Effector memory CD4-positive, alpha-beta T cell (primary cell): ENCODE results near the gene GUCA2A.

Source experiments
- DNase-seq, 3 donors: peaks; one replicate each; pipeline ENCODE4 v3.0.0-alpha.2; 2020
- H3K27ac ChIP-seq: 2 replicates; pipeline ENCODE4 v1.7.0; 2013; ENCODE audit warnings: mild to moderate bottlenecking, low read length, moderate library complexity; ENCODE audit not compliant: insufficient read depth, poor library complexity, severe bottlenecking
- H3K27me3 ChIP-seq: replicated peaks from 2 replicates; pipeline ENCODE4 v1.7.0; 2013; ENCODE audit warnings: mild to moderate bottlenecking, low read length; ENCODE audit not compliant: insufficient read depth, control insufficient read depth, poor library complexity, severe bottlenecking
- H3K36me3 ChIP-seq: 2 replicates; pipeline ENCODE4 v1.7.0; 2013; ENCODE audit warnings: mild to moderate bottlenecking, low read length, moderate library complexity; ENCODE audit not compliant: control insufficient read depth, insufficient read depth
- H3K4me1 ChIP-seq: 2 replicates; pipeline ENCODE4 v1.7.0; 2013; ENCODE audit warnings: low read length, mild to moderate bottlenecking; ENCODE audit not compliant: control insufficient read depth, insufficient read depth, poor library complexity, severe bottlenecking
- H3K4me3 ChIP-seq: 2 replicates; pipeline ENCODE4 v1.7.0; 2013; ENCODE audit warnings: low read length, low read depth, mild to moderate bottlenecking; ENCODE audit not compliant: insufficient read depth, poor library complexity, severe bottlenecking
- H3K9me3 ChIP-seq: 2 replicates; pipeline ENCODE4 v1.7.0; 2013; ENCODE audit warnings: mild to moderate bottlenecking, low read length, moderate library complexity; ENCODE audit not compliant: control insufficient read depth

Gene GUCA2A

DNA sequence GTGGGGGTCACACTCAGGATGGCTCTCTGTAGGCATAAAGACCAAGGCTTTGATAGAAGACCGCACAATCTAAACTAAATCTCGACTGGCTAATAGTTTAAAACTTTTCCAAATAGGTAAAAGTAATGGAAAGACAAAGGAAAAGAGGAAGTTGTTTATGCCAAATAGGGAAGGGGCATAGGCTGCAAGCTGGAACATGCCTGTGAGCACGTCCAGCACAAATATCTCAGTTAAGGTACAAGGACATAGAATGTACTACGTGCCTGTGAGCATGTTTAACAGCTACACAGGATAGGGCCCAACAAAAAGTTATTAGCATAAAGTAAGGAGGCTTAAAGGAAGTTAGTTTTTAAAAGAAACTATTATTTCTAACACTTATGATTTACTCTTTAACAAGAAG, 27.6 kb upstream of the GUCA2A start:
- H3K36me3 ChIP-seq = peaks cover 54% of the 10 kb centered on the region

DNA sequence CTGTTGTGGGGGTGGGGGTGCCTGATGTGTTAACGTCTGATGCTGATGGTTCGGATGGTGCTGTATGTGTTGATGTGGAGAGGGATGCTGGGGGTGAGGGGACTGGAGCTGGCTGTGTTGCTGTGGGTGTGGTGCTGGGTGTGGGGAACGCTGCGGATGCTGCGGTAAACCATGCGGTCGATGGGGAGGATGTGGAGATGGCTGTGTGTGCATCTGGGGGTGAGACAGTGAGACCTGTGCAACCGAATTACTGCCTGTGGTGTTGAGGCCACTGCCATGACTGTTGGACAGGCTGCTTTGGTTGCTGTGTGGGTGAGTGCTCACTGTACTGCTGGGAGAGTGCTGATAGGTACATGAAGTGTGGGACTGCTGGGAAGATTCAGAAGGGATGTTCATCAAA, 26.8 kb upstream of the GUCA2A start:
- Histone ChIP-seq H3K4me1 (no peaks in the 10 kb centered on the region), H3K9me3 (no peaks in the 10 kb centered on the region), H3K36me3 (peaks cover 46% of the 10 kb centered on the region), H3K27me3 (no peaks in the 10 kb centered on the region), H3K27ac (no peak overlapping the region), H3K4me3 (no peak overlapping the region)
- DNase-seq = no peak

More for the DNA sequence above, 27.6 kb upstream of the GUCA2A start:
- Histone ChIP-seq H3K4me1 (no peaks in the 10 kb centered on the region), H3K27ac (no peak overlapping the region), H3K9me3 (no peaks in the 10 kb centered on the region), H3K4me3 (no peak overlapping the region), H3K27me3 (no peaks in the 10 kb centered on the region)
- no peak for DNase-seq

DNA sequence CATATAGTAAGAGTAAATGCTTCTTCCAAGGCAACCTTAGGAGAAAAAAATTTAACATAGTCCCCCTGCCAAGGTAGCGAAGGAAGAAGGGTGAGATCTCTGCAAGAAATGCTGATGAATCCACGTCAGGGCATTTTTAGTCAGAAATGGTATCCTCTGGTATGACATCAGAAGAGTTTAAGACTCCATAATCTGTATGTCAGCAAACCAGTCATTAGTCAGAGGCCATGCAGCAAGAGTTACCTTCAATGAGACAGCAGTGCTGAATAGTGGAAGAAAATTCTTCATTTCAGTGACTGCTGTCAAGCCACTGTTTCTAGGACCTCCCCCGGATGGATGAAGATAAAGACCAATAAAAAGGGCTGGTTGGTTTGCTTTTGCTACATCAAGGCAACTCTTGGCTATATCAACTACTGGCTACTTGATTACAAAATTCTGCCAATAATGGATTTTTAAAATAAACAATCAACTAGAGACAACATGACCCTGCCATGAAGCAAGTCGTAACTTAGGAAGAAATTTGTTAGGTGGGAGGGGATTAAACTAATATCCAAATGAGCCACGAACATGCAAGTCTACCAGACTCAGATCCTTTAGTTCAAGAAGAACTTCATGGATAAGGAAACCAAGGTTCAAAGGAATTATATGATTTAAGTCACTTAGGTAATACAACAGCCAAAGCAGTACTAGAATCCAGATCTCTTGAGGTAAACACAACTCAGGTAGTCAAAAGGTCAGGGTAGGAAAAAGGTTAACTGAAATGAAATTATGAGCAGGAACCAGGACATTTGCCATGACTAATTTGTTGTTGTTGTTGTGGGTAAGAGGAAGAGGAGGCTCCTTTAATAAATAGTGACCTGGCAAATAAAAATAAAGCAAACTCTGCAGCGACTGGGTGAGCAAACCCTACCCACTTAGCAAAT, 25.6 kb upstream of the GUCA2A start:
- H3K27ac ChIP-seq = no peak overlapping the region
- no peak for DNase-seq
- no peaks in the 10 kb centered on the region for H3K27me3 ChIP-seq
- no peaks in the 10 kb centered on the region for H3K4me1 ChIP-seq
- no peak overlapping the region for H3K4me3 ChIP-seq
- peaks cover 46% of the 10 kb centered on the region for H3K36me3 ChIP-seq
- H3K9me3 ChIP-seq = no peaks in the 10 kb centered on the region

GRCh38 chr1:42186152-42186551, 21.6 kb upstream of the GUCA2A start:
- Histone ChIP-seq H3K27me3 (no peaks in the 10 kb centered on the region), H3K4me3 (no peak overlapping the region), H3K27ac (no peak overlapping the region), H3K36me3 (peaks cover 35% of the 10 kb centered on the region), H3K9me3 (no peaks in the 10 kb centered on the region), H3K4me1 (no peaks in the 10 kb centered on the region)
- DNase-seq = no peak

- H3K4me3 ChIP-seq = no peak overlapping the region
- H3K4me1 ChIP-seq = no peaks in the 10 kb centered on the region
- H3K27ac ChIP-seq = no peak overlapping the region
- DNase-seq = no peak
- no peaks in the 10 kb centered on the region for H3K9me3 ChIP-seq
- H3K27me3 ChIP-seq = no peaks in the 10 kb centered on the region
- H3K36me3 ChIP-seq = peaks cover 32% of the 10 kb centered on the region
Measured at GRCh38 chr1:42184616-42185015, 20.1 kb upstream of the GUCA2A start.

DNA sequence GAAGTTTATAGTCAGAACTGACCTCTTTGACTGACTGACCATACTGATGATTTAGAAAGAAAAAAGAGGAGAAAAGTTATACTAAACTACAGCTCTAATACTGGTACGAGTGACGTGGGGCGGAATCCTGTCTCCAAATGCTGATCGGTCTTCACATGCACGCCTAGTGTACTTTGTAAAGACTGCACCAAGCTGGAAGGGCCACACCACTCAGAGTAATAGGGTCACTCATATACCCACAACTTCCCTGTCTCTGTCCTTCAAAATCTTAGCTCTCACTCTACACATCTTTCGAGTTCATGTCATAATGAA, 19.4 kb upstream of the GUCA2A start:
- no peaks in the 10 kb centered on the region for H3K4me1 ChIP-seq
- no peaks in the 10 kb centered on the region for H3K27me3 ChIP-seq
- DNase-seq = no peak
- H3K36me3 ChIP-seq = peaks cover 33% of the 10 kb centered on the region
- no peaks in the 10 kb centered on the region for H3K9me3 ChIP-seq
- no peak overlapping the region for H3K4me3 ChIP-seq
- no peak overlapping the region for H3K27ac ChIP-seq

DNA sequence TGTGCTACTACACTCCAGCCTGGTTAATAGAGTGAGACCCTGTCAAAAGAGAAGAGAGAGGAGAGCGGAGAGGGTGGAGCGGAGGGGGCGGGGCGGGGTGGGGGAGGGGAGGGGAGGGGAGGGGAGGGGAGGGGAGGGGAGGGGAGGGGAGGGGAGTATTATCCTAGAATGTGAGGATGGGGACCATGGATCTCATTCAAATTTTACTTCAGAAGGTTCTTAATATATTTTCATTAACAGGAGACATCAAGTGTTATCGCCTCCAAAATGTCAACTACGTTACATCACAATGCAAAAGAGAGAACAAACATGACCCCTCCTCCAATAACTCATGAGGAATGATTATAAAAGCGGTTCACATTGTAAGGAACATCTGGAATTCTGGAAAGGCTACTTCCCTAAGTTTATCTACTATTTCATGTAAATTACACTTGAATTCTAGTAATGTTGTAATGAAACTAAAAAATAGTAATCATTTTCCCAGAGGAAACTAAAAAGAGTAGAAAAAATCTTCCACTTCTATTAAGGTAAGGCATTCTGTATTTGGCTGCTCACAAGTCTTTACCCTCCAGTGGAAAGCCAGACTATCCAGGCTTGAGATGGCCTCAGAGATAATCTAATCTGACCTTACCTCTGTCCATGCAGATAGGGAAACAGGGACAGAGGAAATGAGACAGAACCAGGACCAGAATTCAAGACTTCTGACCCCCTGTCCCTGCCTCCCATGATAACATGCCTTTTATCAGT, 18.8 kb upstream of the GUCA2A start:
- Histone ChIP-seq H3K4me1 (no peaks in the 10 kb centered on the region), H3K27ac (no peak overlapping the region), H3K36me3 (peaks cover 33% of the 10 kb centered on the region), H3K27me3 (no peaks in the 10 kb centered on the region), H3K4me3 (no peak overlapping the region), H3K9me3 (no peaks in the 10 kb centered on the region)
- no peak for DNase-seq

GRCh38 chr1:42181687-42182086, 17.1 kb upstream of the GUCA2A start:
- no peaks in the 10 kb centered on the region for H3K4me1 ChIP-seq
- no peaks in the 10 kb centered on the region for H3K27me3 ChIP-seq
- H3K9me3 ChIP-seq = no peaks in the 10 kb centered on the region
- H3K4me3 ChIP-seq = no peak overlapping the region
- peaks cover 33% of the 10 kb centered on the region for H3K36me3 ChIP-seq
- H3K27ac ChIP-seq = no peak overlapping the region
- DNase-seq = no peak

- DNase-seq = no peak
- no peaks in the 10 kb centered on the region for H3K4me1 ChIP-seq
- H3K27me3 ChIP-seq = no peaks in the 10 kb centered on the region
- H3K4me3 ChIP-seq = no peak overlapping the region
- no peak overlapping the region for H3K27ac ChIP-seq
- H3K36me3 ChIP-seq = peaks cover 25% of the 10 kb centered on the region
- no peaks in the 10 kb centered on the region for H3K9me3 ChIP-seq
Measured at GRCh38 chr1:42179900-42180329, 15.4 kb upstream of the GUCA2A start.

GRCh38 chr1:42179275-42179674, 14.7 kb upstream of the GUCA2A start:
- Histone ChIP-seq H3K27me3 (no peaks in the 10 kb centered on the region), H3K27ac (no peak overlapping the region), H3K4me1 (no peaks in the 10 kb centered on the region), H3K9me3 (no peaks in the 10 kb centered on the region), H3K36me3 (peaks cover 25% of the 10 kb centered on the region), H3K4me3 (no peak overlapping the region)
- no peak for DNase-seq
